LHCN-M2 (cell line): Measurements from ENCODE around the gene RPS4Y1. TPM values are rescaled to one million over a fixed set of nuclear protein-coding genes. Genes with fewer than 3 reads are reported as not detected.
"Not testable (repeated sequence)": the region's sequence is repeated elsewhere in the genome, so short reads cannot be mapped to it uniquely, and the experiment has no call there.

Experiments used
- DNase-seq: peaks from one replicate; pipeline ENCODE4 v3.0.0-alpha.2; 2012; ENCODE audit warnings: low read depth
- polyA plus RNA-seq: library from polyadenylated mRNA; unstranded; fragments of >200 nt; gene quantifications from one replicate; pipeline ENCODE4 v1.2.1, GENCODE V29; 2012; ENCODE audit warnings: missing spikeins
- total RNA-seq: library from RNA; depleted of rRNA; stranded (reverse); fragments of >200 nt; gene quantifications from 2 replicates; pipeline ENCODE4 v1.2.3, GENCODE V29; 2014; rRNA removed

Gene RPS4Y1
- 267 and 273 TPM in 2 replicates for total RNA-seq
- polyA plus RNA-seq: 406 TPM

DNA sequence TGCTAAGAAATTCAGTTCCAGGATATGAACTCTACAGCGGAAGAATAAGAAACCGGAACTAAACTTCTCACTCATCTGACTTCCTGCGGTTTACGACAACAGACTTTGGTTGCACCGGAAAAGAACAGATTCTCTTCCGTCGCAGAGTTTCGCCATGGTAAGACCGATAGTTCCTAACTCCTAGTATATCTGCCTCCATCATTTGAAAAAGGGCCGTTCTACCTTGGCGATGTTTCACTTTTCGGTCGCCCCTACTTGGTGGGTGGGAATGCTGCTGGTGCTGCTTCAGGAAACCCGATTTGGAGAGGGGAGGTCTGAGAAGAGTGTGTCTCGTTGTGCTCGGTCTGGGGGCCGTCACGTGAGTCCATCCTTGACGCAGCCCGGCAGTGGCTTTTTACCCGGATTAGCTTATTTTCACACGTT is at the start of gene RPS4Y1:
Gene RPS4Y1, plus strand, starts transcription at position 132 of the 423 bp plus-strand sequence. Its CDS starts 23 bp downstream, at position 155.
- peak; percentile 76 for DNase-seq

- no peak for DNase-seq
Observed at GRCh38 chrY:2796977-2797523, 44.4 kb upstream of the RPS4Y1 start.

- DNase-seq: no peak
Observed at GRCh38 chrY:2797991-2798390, 43.4 kb upstream of the RPS4Y1 start.

- DNase-seq: peak; percentile 18
Observed at GRCh38 chrY:2800246-2800645, 41.2 kb upstream of the RPS4Y1 start.

DNA sequence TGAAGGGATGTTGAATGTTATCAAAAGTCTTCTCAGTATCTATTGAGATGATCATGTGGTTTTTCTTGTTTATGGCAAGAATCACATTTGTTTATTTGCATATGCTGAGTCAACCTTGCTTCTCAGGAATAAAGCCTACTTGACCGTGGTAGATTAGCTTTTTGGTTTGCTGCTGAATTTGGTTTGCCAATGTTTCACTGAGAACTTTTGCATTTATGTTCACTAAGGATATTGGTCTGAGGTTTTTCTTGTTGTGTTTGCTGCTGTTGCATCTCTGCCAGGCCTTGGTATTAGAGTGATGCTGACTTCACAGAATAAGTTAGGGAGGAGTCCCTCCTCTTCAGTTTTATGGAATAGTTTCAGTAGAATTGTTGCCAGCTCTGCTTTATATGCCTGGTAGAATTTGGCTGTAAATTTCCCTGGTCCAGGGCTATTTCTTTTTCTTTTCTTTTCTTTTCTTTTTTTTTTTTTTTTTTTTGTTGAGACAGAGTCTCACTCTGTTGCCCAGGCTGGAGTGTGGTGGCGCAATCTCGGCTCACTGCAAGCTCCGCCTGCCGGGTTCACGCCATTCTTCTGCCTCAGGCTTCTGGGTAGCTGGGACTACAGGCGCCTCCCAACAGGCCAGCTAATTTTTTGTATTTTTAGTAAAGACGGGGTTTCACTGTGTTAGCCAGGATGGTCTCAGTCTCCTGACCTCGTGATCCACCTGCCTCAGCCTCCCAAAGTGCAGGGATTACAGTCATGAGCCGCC is 24.1 kb upstream of the RPS4Y1 start:
- not testable (repeated sequence) for DNase-seq

- DNase-seq: no peak
Observed at GRCh38 chrY:2824471-2824870, 16.9 kb upstream of the RPS4Y1 start.

- no peak for DNase-seq
Observed at GRCh38 chrY:2828497-2828896, 12.9 kb upstream of the RPS4Y1 start.

GRCh38 chrY:2835230-2835629 is 6.2 kb upstream of the RPS4Y1 start:
- DNase-seq: no peak

DNA sequence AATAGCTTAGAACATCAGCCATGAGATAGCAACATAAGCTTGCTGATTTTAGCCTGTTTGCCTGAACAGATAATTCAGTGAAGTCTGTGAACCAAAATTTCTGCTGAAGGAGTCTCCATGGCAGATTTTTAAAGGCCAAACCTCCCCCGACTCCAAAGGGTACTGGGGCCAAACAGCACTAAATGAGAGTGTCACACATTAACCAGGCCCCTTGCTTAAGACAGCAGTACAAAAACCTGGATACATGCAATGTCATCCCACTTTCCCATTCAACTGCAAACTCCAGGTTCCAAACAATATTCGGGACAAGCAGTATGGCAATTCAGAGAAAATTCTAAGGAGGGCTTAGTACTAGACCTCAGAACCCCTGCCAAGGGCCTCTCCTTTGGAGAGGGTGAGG is 4.3 kb upstream of the RPS4Y1 start:
- DNase-seq: no peak

DNA sequence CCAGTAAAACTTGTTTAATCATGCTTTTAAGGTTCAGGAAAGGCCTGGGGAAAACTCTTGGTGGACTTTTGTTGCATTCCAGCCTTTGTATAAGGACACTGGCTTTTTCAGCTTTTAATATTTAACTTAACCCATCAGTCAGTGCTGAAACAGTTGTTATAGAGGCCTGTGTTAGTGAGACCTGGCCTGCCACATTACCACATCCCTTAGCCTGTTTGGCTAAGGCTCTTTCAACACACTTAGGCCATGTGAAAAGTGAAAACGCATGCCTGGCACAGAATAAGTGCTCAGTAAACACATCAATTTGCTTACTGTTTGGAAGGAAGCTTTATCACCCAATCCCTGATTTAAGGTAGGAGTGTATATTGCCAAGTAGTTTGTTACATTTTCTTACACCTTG is 3.5 kb upstream of the RPS4Y1 start:
- DNase-seq: no peak

GRCh38 chrY:2846791-2847190 is 5.4 kb downstream of the RPS4Y1 start:
- no peak for DNase-seq

- no peak for DNase-seq
Observed at GRCh38 chrY:2848384-2848783, 7.0 kb downstream of the RPS4Y1 start.

- no peak for DNase-seq
Observed at GRCh38 chrY:2849368-2849767, 8.0 kb downstream of the RPS4Y1 start.

DNA sequence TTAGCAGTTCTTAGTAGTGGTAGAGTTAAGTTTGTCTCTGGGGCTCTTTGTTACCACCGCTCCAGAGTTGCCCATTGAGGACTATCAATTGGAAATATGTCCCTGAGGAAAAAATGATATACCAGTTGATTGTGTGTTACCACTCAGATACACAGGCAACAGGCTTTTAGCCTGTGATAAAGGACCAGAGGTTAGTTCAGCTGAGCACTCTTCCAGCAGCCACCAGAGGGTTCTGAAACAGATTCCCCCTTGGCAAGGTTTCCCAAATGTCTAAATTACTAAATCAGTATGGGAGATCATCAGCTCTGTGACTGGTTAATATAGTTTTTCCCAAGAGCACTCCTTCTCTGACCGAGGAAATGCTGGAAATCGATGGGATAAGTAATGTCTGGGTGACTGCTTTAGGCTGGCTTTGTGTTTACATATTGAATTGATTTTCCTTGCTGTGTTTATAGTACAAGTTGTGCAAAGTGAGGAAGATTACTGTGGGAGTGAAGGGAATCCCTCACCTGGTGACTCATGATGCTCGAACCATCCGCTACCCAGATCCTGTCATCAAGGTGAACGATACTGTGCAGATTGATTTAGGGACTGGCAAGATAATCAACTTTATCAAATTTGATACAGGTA is 12.9 kb downstream of the RPS4Y1 start:
- DNase-seq: no peak

- DNase-seq: no peak
Observed at GRCh38 chrY:2857068-2857467, 15.7 kb downstream of the RPS4Y1 start.

- DNase-seq: peak; percentile 35
Observed at GRCh38 chrY:2857686-2858085, 16.3 kb downstream of the RPS4Y1 start.

- DNase-seq: peak; percentile 23
Observed at GRCh38 chrY:2859782-2860181, 18.4 kb downstream of the RPS4Y1 start.

- DNase-seq: peak; percentile 58
Observed at GRCh38 chrY:2860511-2860910, 19.1 kb downstream of the RPS4Y1 start.

GRCh38 chrY:2866581-2866980 is 25.2 kb downstream of the RPS4Y1 start:
- DNase-seq: no peak

DNA sequence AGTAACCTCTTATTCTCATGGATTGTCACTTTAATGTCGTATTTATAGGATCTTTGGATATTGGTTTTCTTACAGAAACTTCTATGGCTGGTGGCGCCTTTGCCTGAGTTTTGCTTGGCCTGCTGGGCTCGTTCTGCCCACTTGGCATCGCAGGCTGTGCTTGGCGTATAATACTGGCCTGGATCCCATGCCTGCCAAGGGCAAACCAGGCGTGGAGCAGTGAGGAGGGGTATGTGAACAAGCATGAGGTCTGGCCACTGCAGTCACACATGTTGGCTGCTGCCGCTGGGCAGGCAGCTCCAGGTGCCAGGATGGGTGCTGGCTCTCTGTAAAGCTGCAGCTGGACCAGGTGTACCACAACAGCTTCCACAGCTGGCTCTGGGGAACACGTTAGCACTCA is 26.1 kb downstream of the RPS4Y1 start:
- DNase-seq: no peak

DNA sequence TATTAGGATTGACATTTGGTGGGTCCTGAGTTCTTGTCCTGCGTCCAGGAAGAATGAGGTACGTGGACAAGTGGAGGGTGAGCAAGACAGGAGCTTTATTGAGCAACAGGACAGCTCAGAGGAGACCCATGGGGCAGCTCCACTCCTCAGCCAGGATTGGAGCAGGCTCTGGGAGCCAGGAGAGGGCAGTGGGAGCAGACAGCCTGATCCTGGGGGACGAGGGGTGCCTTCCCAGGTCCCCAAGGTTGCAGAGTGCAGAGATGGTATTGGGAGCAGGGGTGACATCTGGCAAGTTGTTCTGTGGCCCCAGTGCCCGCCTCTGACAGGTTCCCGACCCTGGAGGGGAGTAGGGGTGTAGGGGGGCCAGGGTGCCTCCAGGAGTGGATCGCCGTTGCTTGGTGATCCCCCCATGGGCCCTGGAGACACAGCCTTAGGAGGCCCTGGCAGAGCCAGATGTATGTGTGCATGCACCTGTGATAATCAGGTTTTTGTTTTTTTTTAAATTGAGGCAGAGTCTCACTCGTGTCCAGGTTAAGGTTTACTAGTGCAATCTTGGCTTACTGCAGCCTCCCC is 26.7 kb downstream of the RPS4Y1 start:
- no peak for DNase-seq

- not testable (repeated sequence) for DNase-seq
Observed at GRCh38 chrY:2872234-2872633, 30.8 kb downstream of the RPS4Y1 start.
